ENCODE results near the gene MBOAT2. TPM values are rescaled to one million over a fixed set of nuclear protein-coding genes. Genes with fewer than 3 reads are reported as not detected.

The MBOAT2 gene
- total RNA-seq, 4 donors from 2014 or later = 0.83 to 5.8 (median 3.9) TPM

DNA sequence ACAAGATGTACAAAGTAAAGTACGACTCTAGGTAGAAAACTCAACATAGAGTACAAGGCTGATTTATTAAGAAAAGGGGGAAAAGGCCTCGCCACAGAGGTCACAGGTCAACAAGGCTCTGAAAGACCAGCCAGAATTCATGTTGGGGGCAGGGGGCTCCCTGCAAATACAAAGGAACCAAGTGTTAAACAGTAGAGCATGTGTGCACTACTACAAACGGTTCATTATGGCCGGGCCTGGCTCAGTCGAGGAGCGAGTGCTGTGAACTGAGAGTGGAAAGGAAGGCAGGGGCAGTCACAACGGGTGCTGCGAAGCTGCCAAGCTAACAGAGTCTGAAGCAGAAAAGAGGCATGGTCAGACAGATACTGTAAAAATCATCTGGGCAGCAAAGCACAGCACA lies 77.1 kb downstream of the MBOAT2 start:
- no peaks in the 10 kb centered on the region for H3K36me3 ChIP-seq
- H3K27ac ChIP-seq = no peak overlapping the region
- H3K4me3 ChIP-seq = no peak overlapping the region
- ATAC-seq (no peak), DNase-seq (no peak)
- intact Hi-C loops (cut with DNase I; ENCODE audit: low total_unique reads) = no loop called here
- in situ Hi-C loops (cut with MboI; ENCODE audit: low sequenced_read_pairs in 4 of 4) = no loop called here
- H3K4me1 ChIP-seq = no peaks in the 10 kb centered on the region
- H3K27me3 ChIP-seq = no peaks in the 10 kb centered on the region
- TF ChIP-seq, protein P1, sequence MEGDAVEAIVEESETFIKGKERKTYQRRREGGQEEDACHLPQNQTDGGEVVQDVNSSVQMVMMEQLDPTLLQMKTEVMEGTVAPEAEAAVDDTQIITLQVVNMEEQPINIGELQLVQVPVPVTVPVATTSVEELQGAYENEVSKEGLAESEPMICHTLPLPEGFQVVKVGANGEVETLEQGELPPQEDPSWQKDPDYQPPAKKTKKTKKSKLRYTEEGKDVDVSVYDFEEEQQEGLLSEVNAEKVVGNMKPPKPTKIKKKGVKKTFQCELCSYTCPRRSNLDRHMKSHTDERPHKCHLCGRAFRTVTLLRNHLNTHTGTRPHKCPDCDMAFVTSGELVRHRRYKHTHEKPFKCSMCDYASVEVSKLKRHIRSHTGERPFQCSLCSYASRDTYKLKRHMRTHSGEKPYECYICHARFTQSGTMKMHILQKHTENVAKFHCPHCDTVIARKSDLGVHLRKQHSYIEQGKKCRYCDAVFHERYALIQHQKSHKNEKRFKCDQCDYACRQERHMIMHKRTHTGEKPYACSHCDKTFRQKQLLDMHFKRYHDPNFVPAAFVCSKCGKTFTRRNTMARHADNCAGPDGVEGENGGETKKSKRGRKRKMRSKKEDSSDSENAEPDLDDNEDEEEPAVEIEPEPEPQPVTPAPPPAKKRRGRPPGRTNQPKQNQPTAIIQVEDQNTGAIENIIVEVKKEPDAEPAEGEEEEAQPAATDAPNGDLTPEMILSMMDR (IDR thresholded peaks at IDR 0.05 in 4 of 5, conservative IDR thresholded peaks at IDR 0.05 in 1 of 5) = no peak
- TF ChIP-seq POLR2A (IDR thresholded peaks at IDR 0.05) = no peak
- H3K9me3 ChIP-seq = no peaks in the 10 kb centered on the region

DNA sequence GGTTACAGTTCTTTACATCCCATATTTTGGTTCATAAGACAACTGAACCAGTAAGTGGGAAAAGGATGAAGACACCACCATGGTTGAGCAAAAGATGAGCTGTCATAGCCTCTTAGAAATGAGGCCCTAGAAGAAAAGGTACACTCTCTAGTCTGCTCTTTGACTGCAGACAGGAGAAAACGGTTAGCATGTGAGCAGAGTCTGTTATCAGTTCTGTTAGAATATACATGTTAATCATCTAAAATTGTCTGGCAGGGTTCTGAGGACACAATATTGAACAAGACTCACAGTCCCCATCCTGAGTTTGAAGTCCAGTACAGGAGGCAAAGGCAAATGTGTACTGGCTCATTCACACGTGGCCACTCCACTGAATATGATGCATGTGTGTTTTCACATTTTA lies 78.1 kb downstream of the MBOAT2 start:
- H3K4me3 ChIP-seq = no peak overlapping the region
- H3K4me1 ChIP-seq = no peaks in the 10 kb centered on the region
- DNase-seq (no peak), ATAC-seq (no peak)
- no peaks in the 10 kb centered on the region for H3K36me3 ChIP-seq
- H3K9me3 ChIP-seq = no peaks in the 10 kb centered on the region
- H3K27me3 ChIP-seq = no peaks in the 10 kb centered on the region
- no peak for TF ChIP-seq POLR2A (IDR thresholded peaks at IDR 0.05)
- TF ChIP-seq, protein P1 (IDR thresholded peaks at IDR 0.05 in 4 of 5, conservative IDR thresholded peaks at IDR 0.05 in 1 of 5) = no peak
- intact Hi-C loops (cut with DNase I; ENCODE audit: low total_unique reads) = no loop called here
- H3K27ac ChIP-seq = no peak overlapping the region
- in situ Hi-C loops (cut with MboI; ENCODE audit: low sequenced_read_pairs in 4 of 4) = no loop called here

DNA sequence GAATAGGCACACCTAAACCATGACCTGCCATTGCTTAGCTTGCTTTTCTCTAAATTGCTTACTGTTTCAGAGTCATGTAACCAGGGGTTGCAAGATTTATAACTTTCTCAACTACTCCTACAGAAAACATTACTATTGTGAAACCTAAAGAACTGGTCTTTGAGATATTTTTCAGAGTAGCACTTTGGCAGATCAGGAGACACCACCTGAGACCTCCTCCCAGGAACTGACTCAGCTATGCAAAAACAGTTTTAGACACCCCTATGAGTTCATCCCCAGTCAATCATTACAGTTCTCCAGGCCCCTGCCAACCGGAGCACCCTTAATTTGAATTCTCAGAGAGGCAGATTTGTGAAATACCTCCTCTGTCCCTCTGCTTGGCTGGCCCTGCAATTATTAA lies 80.3 kb downstream of the MBOAT2 start:
- in situ Hi-C loops (cut with MboI; ENCODE audit: low sequenced_read_pairs in 4 of 4) (no loop called here), intact Hi-C loops (cut with DNase I; ENCODE audit: low total_unique reads) (no loop called here)
- ATAC-seq (no peak), DNase-seq (no peak)
- no peak overlapping the region for H3K27ac ChIP-seq
- no peaks in the 10 kb centered on the region for H3K27me3 ChIP-seq
- H3K36me3 ChIP-seq = no peaks in the 10 kb centered on the region
- no peak for TF ChIP-seq POLR2A (IDR thresholded peaks at IDR 0.05)
- TF ChIP-seq, protein P1 (IDR thresholded peaks at IDR 0.05 in 4 of 5, conservative IDR thresholded peaks at IDR 0.05 in 1 of 5) = no peak
- H3K4me1 ChIP-seq = no peaks in the 10 kb centered on the region
- H3K4me3 ChIP-seq = no peak overlapping the region
- H3K9me3 ChIP-seq = no peaks in the 10 kb centered on the region

DNA sequence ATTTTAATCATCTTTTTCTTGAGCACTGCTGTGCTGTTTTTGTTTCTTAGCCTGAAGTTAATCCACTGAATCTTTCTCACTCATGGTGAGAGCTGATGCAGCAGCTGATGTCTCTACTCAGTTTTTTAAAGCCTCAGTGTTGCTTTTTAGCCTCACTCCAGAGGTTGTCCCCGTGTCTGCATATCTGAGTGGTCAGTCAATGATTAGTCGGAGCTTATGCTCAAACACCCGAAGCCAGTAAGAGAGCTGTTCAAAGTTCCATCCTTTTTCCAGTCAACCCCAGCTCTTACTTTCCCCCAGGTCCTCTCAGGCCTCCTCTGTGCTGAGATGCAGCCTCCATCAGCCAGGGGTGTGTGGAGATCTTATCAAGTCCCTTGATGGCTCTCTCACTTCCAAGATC lies 81.1 kb downstream of the MBOAT2 start:
- H3K4me1 ChIP-seq = no peaks in the 10 kb centered on the region
- TF ChIP-seq, protein P1 (IDR thresholded peaks at IDR 0.05 in 4 of 5, conservative IDR thresholded peaks at IDR 0.05 in 1 of 5) = no peak
- no peak for TF ChIP-seq POLR2A (IDR thresholded peaks at IDR 0.05)
- H3K27me3 ChIP-seq = no peaks in the 10 kb centered on the region
- no peaks in the 10 kb centered on the region for H3K36me3 ChIP-seq
- H3K4me3 ChIP-seq = no peak overlapping the region
- in situ Hi-C loops (cut with MboI; ENCODE audit: low sequenced_read_pairs in 4 of 4) (no loop called here), intact Hi-C loops (cut with DNase I; ENCODE audit: low total_unique reads) (no loop called here)
- H3K27ac ChIP-seq = no peak overlapping the region
- no peak for DNase-seq
- no peaks in the 10 kb centered on the region for H3K9me3 ChIP-seq
- ATAC-seq = no peak

DNA sequence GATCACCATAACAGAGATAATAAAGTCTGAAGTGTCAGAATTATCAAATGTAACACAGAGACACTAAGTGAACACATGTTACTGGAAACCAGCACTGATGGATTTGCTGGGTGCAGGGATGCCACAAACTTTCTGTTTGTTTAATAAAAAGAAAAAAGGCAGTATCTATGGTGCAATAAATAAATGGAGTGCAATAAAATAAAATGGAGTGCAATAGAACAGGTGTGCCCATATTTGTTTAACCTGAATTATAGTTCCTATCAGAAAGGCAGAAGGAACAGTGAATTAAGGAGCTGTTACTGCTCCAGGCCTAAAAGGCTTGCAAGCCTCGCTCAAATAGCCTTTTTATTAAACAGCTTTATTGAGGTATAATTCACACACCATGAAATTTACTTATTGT lies 85.1 kb downstream of the MBOAT2 start:
- no peak for TF ChIP-seq POLR2A (IDR thresholded peaks at IDR 0.05)
- TF ChIP-seq, protein P1 (IDR thresholded peaks at IDR 0.05 in 4 of 5, conservative IDR thresholded peaks at IDR 0.05 in 1 of 5) = no peak
- DNase-seq (no peak), ATAC-seq (no peak)
- no peaks in the 10 kb centered on the region for H3K9me3 ChIP-seq
- H3K27ac ChIP-seq = no peak overlapping the region
- no peaks in the 10 kb centered on the region for H3K4me1 ChIP-seq
- no peaks in the 10 kb centered on the region for H3K36me3 ChIP-seq
- no peak overlapping the region for H3K4me3 ChIP-seq
- intact Hi-C loops (cut with DNase I; ENCODE audit: low total_unique reads) (no loop called here), in situ Hi-C loops (cut with MboI; ENCODE audit: low sequenced_read_pairs in 4 of 4) (no loop called here)
- H3K27me3 ChIP-seq = no peaks in the 10 kb centered on the region
